SKM-1 (cell line): ENCODE data around the gene CLEC18A.
"Not testable (repeated sequence)": the region's sequence is repeated elsewhere in the genome, so short reads cannot be mapped to it uniquely, and the experiment has no call there.

Source experiments
- DNase-seq: peaks from one replicate; lab custom pipeline; 2025; ENCODE audit not compliant: unreplicated experiment; lab: John Stamatoyannopoulos, UW

CLEC18A gene

DNA sequence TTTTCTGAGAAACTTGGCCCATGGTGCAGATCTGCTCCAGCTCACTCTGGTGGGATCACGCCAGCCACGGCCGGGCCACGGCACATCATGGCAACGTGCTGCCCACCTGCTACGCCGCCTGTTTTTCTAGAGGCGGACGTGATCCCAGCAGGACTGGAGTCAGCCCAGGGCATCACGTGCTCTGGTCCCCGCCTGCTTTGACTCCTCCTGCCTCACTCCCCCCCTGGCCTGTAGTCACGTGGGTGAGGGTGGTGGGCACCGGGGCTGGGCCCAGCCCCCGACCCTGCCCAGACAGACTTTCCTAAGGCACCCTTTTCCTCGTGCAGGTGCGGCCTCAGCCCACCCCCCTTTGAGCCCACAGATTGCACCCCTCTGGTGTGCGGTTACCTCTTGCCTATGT is 723 bp upstream of the CLEC18A start:
- DNase-seq, result not testable (repeated sequence)

DNA sequence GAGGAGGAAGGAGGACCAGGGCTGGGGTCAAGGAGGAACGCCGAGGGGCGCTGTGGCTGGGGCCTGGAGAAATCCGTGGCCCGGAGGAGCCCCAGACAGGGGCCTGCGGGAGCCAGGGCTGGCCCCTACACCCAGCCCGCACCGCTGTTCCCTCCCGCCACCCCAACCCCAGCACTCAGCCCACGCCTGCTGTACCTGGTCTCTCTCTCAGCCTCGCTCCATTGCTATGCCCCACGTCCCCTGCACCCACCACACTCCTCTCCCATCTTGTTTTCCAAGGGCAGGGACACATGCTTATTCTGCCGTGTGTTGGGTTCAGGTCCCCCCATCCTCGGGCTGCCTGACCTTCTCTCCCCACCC is 518 bp downstream of the CLEC18A start:
- not testable (repeated sequence) for DNase-seq

GRCh38 chr16:69952116-69952515 is 982 bp downstream of the CLEC18A start:
- DNase-seq, result not testable (repeated sequence)

- DNase-seq, result not testable (repeated sequence)
Observed at GRCh38 chr16:69952572-69953355, 1.6 kb downstream of the CLEC18A start.

- DNase-seq, result not testable (repeated sequence)
Observed at GRCh38 chr16:69954241-69954640, 3.1 kb downstream of the CLEC18A start.

DNA sequence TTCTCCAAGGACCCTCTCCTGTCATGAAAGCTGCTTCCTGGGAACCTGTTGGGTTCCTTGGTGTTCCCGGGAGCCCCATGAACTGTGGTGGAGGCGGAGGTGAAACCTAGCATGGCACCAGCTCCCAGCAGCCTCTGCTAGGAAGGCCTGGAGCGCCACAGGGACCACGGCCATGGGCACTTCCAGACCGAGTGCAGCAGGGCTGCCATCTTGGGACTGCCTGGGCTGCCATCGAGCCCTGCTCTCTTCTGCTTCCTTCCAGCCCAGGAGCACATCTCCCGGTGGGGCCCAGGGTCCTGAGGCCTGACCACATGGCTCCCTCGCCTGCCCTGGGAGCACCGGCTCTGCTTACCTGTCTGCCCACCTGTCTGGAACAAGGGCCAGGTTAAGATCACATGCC is 12.2 kb downstream of the CLEC18A start:
- DNase-seq, result not testable (repeated sequence)

DNA sequence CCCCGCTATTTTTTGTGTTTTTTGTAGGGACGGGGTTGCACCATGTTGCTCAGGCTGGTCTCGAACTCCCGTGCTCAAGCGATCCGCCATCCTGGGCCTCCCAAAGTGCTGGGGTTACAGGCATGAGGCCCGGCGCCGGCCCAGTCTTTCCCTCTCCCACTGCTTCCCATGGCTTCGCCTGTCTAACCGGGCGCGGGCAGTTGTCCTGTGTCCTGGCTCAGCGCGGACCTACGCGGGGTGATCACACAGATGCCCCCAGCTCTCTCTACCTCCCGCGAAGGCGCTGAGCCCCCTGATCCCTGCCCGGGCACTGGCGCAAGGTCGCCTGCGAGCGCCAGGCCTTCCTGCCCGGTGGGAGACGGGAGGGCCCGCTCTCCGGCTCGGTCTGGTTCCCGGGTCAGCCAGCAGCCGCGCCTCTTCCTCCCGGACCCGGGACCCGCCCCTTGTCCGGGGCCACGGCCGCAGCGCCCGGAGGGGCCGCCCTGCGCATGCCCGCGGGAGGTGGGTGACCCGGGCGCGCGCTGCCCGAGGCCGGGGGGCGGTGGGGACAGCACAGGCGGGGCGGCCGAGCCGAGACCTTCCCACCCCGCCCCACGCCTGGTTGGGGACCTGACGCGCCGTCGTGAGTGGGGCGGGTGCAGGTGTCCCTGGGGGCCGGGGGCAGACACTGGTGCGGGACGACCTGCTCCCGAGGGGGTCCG is 14.0 kb downstream of the CLEC18A start:
- DNase-seq, result not testable (repeated sequence)

- not testable (repeated sequence) for DNase-seq
Observed at GRCh38 chr16:69965661-69966054, 14.5 kb downstream of the CLEC18A start.

DNA sequence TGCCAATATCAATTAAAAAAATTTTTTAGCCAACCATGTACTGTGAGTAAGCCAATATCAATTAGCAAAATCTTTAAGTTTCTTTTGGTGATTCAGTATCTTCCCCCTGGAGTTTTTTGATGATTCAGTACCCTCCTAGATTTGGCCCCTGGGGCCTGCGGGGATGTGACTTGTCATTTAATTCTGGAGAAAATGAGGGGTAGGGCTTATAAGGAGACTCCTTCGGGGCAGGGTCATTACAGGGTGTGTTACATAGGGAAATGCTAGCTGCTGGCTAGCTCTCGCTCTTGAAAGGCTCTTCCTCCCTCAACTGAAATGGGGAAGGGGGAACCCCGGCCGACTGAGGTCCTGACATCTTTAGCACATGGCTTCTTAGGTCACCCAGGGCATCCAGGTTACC is 16.6 kb downstream of the CLEC18A start:
- DNase-seq, result not testable (repeated sequence)

DNA sequence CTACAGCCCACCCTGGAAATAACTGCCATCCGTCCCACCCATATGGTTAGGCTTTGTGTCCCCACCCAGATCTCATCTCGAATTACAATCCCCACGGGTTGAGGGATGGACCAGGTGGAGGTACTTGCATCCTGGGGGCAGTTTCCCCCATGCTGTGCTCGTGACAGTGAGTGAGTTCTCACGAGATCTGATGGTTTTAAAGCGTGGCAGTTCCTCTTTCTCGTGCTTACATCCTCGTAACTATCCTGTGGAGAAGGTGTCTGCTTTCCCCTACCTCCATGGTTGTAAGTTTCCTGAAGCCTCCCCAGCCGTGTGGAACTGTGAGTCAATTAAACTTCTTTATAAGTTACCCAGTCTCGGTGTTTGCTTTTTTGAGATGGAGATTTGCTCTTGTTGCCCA is 17.0 kb downstream of the CLEC18A start:
- not testable (repeated sequence) for DNase-seq

DNA sequence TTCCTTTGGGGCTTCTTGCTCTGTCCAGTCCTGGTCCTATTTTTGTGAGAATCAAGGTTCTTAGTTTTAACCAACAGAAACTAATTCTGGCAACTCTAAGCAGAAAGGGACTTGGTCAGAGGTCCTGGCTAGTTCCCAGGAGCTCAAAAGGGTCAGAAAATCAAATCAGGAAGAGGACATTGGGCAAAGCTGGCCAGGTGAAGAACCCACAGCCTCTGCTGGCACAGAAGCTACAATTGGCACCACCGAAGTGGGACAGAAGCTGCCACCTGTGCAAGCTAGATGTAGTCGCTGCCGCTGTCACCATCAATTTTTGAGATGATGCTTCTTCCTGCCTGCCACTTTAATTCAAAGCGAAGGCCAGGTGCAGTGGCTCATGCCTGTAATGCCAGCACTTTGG is 18.5 kb downstream of the CLEC18A start:
- not testable (repeated sequence) for DNase-seq

GRCh38 chr16:69972120-69972519 is 21.0 kb downstream of the CLEC18A start:
- DNase-seq, result not testable (repeated sequence)

GRCh38 chr16:69972935-69973334 is 21.8 kb downstream of the CLEC18A start:
- DNase-seq, result not testable (repeated sequence)

DNA sequence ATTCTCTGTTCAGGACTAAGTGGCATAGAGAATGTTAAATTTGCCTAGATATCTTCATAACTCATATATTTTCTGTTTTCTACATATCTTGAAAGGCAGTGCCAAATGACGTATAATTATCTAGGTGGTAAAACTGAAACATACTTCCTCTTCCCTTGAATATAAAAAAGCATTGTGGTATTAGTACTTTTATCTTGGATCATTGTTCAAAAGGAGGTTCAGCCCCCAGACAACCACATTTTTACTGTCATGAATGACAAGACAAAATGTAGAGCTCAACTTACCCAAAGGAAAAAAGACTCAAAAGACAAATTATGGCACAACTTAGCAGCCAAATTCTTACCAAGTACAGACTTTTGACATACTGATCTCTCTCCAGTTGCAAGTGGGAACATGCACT is 34.1 kb downstream of the CLEC18A start:
- not testable (repeated sequence) for DNase-seq

DNA sequence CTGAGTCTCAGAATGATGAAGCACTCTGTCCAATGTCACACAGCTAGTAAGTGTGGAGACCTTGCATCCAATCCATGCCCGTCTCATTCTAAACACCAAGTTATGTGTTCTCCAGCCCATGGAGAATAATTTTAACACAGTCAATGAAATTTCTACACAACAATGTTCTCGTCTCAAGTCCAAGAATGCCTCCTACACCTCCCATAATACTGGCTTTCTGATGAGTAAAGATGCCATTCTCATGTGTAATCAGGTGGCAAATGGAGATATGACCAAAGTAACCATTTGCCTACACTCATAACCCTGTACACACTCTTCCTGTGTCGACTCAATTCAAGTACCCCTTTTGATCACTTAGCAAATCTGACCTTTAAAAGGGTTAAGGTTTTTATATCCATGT is 46.8 kb downstream of the CLEC18A start:
- DNase-seq, result not testable (repeated sequence)

DNA sequence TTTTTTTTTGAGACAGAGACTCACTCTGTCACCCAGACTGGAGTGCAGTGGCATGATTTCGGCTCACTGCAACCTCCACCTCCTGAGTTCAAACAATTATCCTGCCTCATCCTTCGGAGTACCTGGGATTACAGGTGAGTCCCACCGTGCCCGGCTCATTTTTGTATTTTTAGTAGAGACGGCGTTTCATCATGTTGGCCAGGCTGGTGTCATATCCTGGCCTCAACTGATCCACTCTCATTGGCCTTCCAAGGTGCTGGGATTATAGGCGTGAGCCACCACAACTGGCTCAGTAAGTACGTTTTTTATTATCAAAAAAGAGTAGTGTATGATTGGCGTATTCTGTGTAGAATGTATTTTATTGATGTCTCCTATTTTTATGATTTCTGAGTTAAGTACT is 48.7 kb downstream of the CLEC18A start:
- DNase-seq, result not testable (repeated sequence)

DNA sequence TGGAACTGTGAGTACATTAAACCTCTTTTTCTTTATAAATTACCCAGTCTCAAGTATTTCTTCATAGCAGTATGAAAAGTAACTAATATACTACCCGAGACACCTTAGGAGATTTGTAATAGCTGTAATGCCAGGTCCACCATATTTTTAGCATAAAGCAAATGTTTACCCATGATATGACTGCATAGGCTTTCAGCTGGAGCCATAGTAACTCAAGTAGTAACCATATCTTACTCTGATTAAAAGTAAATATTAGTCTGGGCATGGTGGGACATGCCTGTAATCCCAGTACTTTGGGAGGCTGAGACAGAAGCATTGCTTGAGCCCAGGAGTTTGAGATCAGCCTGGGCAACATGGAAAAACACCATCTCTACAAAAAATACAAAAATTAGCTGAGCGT is 52.4 kb downstream of the CLEC18A start:
- DNase-seq, result not testable (repeated sequence)

- not testable (repeated sequence) for DNase-seq
Observed at GRCh38 chr16:70008604-70009003, 57.5 kb downstream of the CLEC18A start.

DNA sequence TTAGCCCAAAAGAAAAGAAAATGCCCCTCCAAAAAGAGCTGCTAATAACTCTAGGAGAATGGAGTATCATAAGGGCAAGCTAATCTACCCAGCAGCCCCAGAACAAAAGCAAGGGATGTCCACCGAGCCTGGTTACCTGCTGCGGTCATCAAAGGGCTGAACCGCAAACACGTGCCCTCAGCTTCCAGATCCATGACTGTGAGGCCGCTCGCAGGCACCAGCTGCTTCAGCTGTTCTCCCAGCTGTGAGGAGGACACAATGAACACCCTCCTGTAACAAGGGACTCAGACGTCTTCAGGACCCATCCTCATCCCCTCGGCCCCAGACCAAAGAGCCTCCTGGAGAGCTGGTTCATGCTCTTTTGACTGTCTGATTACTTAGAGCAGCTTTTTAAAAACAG is 59.5 kb downstream of the CLEC18A start:
- not testable (repeated sequence) for DNase-seq

GRCh38 chr16:70011120-70011519 is 60.0 kb downstream of the CLEC18A start:
- DNase-seq, result not testable (repeated sequence)

- DNase-seq, result not testable (repeated sequence)
Observed at GRCh38 chr16:70012354-70012753, 61.2 kb downstream of the CLEC18A start.

DNA sequence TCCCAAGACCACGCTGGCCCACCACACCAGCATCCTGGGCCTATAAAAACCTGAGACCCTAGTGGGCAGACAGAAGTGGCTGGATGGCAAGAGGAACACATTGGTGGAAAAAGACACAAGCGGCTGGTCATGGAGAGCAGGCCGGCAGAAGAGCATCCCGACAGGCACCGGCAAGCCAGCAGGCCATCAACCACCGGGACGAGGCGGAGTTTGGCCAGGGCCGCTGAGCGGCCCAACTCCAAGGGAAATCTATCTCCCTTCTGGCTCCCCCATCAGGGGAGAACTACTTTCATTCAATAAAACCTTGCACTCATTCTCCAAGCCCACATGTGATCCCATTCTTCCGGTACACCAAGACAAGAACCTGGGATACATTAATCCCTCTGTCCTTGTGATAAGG is 61.8 kb downstream of the CLEC18A start:
- DNase-seq, result not testable (repeated sequence)
